Panc1 (cell line): ENCODE data around the gene F2RL1. TPM values are rescaled to one million over a fixed set of nuclear protein-coding genes. Genes with fewer than 3 reads are reported as not detected.

ENCODE experiments used
- ATAC-seq: fragments of 200-7000 bp; cut with Tn5 transposase; 2 replicates; pipeline ENCODE4 v1.9.1; 2020; ENCODE audit warnings: mild to moderate bottlenecking, moderate library complexity
- BruUV-seq: library from RNA; stranded (reverse); fragments of 400-500 nt; replicated peaks from 2 replicates; lab custom pipeline; 2021; lab: Mats Ljungman, UMichigan
- CTCF ChIA-PET: fragments of 300-600 bp; sonication (Branson Sonifier 250); formaldehyde crosslinking; loops from one replicate; lab custom pipeline; 2022; ENCODE audit warnings: antibody characterized with exemption; lab: Charles Lee
- POLR2A ChIA-PET: fragments of 300-600 bp; sonication (Branson Sonifier 250); formaldehyde crosslinking; loops from one replicate; lab custom pipeline; 2022; ENCODE audit warnings: antibody characterized with exemption; lab: Charles Lee
- DNase-seq: peaks from one replicate; pipeline ENCODE4 v3.0.0-alpha.2; 2010; ENCODE audit warnings: low read depth, low spot score
- H3K27ac ChIP-seq: 2 replicates; pipeline ENCODE4 v1.5.1; 2011; ENCODE audit warnings: mild to moderate bottlenecking, low read length, inconsistent platforms
- H3K27me3 ChIP-seq: fragments of 200-500 bp; sonication (Bioruptor generic); 2 replicates; pipeline ENCODE4 v1.6.0; 2014; ENCODE audit warnings: low read length, inconsistent platforms; ENCODE audit not compliant: control insufficient read depth, insufficient read depth
- H3K36me3 ChIP-seq: fragments of 200-500 bp; sonication (Bioruptor generic); 2 replicates; pipeline ENCODE4 v1.5.1; 2014; ENCODE audit warnings: inconsistent platforms, mild to moderate bottlenecking, low read length, moderate library complexity; ENCODE audit not compliant: control insufficient read depth, insufficient read depth
- H3K4me1 ChIP-seq: 2 replicates; pipeline ENCODE4 v1.5.1; 2011; ENCODE audit warnings: inconsistent platforms, mild to moderate bottlenecking, low read length, moderate library complexity; ENCODE audit not compliant: control insufficient read depth, insufficient read depth
- H3K4me3 ChIP-seq, 2 experiments: 2 replicates each; pipeline ENCODE4 v1.5.1; 2011 to 2012; ENCODE audit warnings: low read depth in 2 of 2, low read length in 2 of 2, mild to moderate bottlenecking in 2 of 2, inconsistent platforms in 1 of 2, moderate library complexity in 1 of 2
- H3K9me3 ChIP-seq: fragments of 200-500 bp; sonication (Bioruptor generic); 2 replicates; pipeline ENCODE4 v1.5.1; 2014; ENCODE audit warnings: low read depth, mild to moderate bottlenecking, inconsistent platforms, low read length, moderate library complexity; ENCODE audit not compliant: control insufficient read depth, insufficient read depth
- POLR2AphosphoS5 ChIP-seq: IDR thresholded peaks from 2 replicates; pipeline ENCODE4 v1.6.1; 2012; ENCODE audit warnings: mild to moderate bottlenecking, low read depth, low read length, moderate library complexity
- SIN3A ChIP-seq: IDR thresholded peaks from 2 replicates; pipeline ENCODE4 v1.6.1; 2012; ENCODE audit warnings: low read depth, mild to moderate bottlenecking, low read length, moderate library complexity, borderline replicate concordance; ENCODE audit not compliant: insufficient read depth
- TCF7L2 ChIP-seq: IDR thresholded peaks from 2 replicates; pipeline ENCODE4 v1.6.1; 2011; ENCODE audit warnings: mild to moderate bottlenecking, low read depth, low read length, inconsistent platforms
- in situ Hi-C: cut with HindIII; loops from 2 replicates; pipeline ENCODE4 v1.10.0; 2016; ENCODE audit warnings: low sequenced_read_pairs, low pct_unique_long_range_greater_than_20kb
- intact Hi-C: fragments of 100-400 bp; cut with micrococcal nuclease; formaldehyde crosslinking; loops from one replicate; pipeline ENCODE4 v1.10.0; 2022; ENCODE audit not compliant: unreplicated experiment
- total RNA-seq: library from RNA; stranded (reverse); gene quantifications from one replicate; pipeline ENCODE4 v1.2.1, GENCODE V29; 2021; ENCODE audit not compliant: unreplicated experiment
- TF ChIP-seq, protein P1 (sequence below), 2 experiments: IDR thresholded peaks; 2 replicates each; pipeline ENCODE4 v1.6.1; 2011 to 2012; ENCODE audit warnings: low read depth in 2 of 2, control low read depth in 1 of 2, low read length in 1 of 2, mild to moderate bottlenecking in 1 of 2, moderate library complexity in 1 of 2; ENCODE audit not compliant: insufficient read depth in 1 of 2
- TF ChIP-seq, protein P2 (sequence below): fragments of 450-650 bp; IDR thresholded peaks from 2 replicates; pipeline ENCODE4 v1.5.1; 2017; ENCODE audit warnings: mild to moderate bottlenecking

Gene F2RL1
- total RNA-seq, 1 experiment from 2014 or later: 65.9 TPM

DNA sequence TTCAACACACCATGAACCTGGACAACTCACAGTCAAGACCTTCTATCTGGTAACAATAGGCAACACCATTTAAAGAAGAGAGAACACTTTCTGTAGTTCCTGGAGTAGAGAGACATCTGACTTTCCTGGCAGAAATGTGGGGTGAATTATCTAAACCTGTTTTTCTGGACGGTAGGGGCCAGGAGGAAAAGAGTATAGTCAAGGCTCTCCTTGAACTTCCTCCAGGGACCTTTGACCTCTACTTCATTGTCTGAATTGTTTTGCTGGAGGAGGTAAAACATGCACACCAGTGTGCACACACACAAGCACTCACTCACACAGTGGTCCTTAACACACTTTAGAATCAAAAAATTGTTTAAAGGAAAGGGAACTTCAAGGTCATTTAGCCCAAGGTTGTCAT, 44.2 kb downstream of the F2RL1 start:
- DNase-seq (no peak), ATAC-seq (no peak)
- ChIA-PET POLR2A (no interaction called here), CTCF (no interaction called here)
- H3K9me3 ChIP-seq: no peaks in the 10 kb centered on the region
- no peaks in the 10 kb centered on the region for H3K27me3 ChIP-seq
- H3K36me3 ChIP-seq: no peaks in the 10 kb centered on the region
- no peak overlapping the region for H3K27ac ChIP-seq
- H3K4me1 ChIP-seq: peaks cover 3% of the 10 kb centered on the region; the same call in 1 of the 2 replicates
- H3K4me3 ChIP-seq: no peak overlapping the region
- intact Hi-C loops: no loop called here
- TF ChIP-seq, protein P1, sequence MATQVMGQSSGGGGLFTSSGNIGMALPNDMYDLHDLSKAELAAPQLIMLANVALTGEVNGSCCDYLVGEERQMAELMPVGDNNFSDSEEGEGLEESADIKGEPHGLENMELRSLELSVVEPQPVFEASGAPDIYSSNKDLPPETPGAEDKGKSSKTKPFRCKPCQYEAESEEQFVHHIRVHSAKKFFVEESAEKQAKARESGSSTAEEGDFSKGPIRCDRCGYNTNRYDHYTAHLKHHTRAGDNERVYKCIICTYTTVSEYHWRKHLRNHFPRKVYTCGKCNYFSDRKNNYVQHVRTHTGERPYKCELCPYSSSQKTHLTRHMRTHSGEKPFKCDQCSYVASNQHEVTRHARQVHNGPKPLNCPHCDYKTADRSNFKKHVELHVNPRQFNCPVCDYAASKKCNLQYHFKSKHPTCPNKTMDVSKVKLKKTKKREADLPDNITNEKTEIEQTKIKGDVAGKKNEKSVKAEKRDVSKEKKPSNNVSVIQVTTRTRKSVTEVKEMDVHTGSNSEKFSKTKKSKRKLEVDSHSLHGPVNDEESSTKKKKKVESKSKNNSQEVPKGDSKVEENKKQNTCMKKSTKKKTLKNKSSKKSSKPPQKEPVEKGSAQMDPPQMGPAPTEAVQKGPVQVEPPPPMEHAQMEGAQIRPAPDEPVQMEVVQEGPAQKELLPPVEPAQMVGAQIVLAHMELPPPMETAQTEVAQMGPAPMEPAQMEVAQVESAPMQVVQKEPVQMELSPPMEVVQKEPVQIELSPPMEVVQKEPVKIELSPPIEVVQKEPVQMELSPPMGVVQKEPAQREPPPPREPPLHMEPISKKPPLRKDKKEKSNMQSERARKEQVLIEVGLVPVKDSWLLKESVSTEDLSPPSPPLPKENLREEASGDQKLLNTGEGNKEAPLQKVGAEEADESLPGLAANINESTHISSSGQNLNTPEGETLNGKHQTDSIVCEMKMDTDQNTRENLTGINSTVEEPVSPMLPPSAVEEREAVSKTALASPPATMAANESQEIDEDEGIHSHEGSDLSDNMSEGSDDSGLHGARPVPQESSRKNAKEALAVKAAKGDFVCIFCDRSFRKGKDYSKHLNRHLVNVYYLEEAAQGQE (IDR thresholded peaks at IDR 0.05; ENCODE audit: insufficient read depth in 1 of 2, low read depth in 2 of 2, low read length in 1 of 2): no peak
- in situ Hi-C loops: no loop called here
- BruUV-seq: no TSS peak

DNA sequence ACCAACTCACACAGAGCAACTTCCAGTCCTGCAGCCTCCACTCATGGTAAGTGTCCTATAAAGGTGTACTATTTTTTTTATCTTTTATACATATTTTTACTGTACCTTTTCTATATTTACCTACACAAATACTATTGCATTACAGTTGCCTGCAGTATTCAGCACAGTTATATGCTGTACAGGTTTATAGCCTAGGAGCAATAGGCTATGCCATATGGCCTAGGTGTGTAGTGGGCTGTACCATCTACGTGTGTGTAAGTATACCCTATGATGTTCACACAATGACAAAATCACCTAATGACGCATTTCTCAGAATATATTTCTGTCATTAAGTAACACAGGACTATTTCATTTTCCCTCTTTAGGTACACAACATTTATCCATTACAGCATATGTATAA, 47.7 kb downstream of the F2RL1 start:
- H3K4me3 ChIP-seq: no peak overlapping the region
- H3K27ac ChIP-seq: no peak overlapping the region
- no peak for DNase-seq
- H3K27me3 ChIP-seq: no peaks in the 10 kb centered on the region
- in situ Hi-C loops (no loop called here), intact Hi-C loops (no loop called here)
- BruUV-seq: no TSS peak
- no peak for TF ChIP-seq SIN3A
- TF ChIP-seq, protein P2, sequence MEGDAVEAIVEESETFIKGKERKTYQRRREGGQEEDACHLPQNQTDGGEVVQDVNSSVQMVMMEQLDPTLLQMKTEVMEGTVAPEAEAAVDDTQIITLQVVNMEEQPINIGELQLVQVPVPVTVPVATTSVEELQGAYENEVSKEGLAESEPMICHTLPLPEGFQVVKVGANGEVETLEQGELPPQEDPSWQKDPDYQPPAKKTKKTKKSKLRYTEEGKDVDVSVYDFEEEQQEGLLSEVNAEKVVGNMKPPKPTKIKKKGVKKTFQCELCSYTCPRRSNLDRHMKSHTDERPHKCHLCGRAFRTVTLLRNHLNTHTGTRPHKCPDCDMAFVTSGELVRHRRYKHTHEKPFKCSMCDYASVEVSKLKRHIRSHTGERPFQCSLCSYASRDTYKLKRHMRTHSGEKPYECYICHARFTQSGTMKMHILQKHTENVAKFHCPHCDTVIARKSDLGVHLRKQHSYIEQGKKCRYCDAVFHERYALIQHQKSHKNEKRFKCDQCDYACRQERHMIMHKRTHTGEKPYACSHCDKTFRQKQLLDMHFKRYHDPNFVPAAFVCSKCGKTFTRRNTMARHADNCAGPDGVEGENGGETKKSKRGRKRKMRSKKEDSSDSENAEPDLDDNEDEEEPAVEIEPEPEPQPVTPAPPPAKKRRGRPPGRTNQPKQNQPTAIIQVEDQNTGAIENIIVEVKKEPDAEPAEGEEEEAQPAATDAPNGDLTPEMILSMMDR: no peak
- TF ChIP-seq, protein P1 (IDR thresholded peaks at IDR 0.05; ENCODE audit: insufficient read depth in 1 of 2, low read depth in 2 of 2, low read length in 1 of 2): no peak
- TF ChIP-seq TCF7L2: no peak
- no peak for TF ChIP-seq POLR2AphosphoS5
- no peaks in the 10 kb centered on the region for H3K9me3 ChIP-seq
- H3K36me3 ChIP-seq: no peaks in the 10 kb centered on the region
- ChIA-PET POLR2A (no interaction called here), CTCF (no interaction called here)
- peaks cover 3% of the 10 kb centered on the region; the same call in 1 of the 2 replicates for H3K4me1 ChIP-seq
- peak; percentile 32; the same call in 1 of the 2 replicates for ATAC-seq
